GM18909 (cell line): ENCODE measurements around the gene CCNL2.

ENCODE experiments used
- ATAC-seq: cut with Tn5 transposase; IDR thresholded peaks from one replicate; pipeline ENCODE4 v1.9.1; 2021; ENCODE audit warnings: mild to moderate bottlenecking; ENCODE audit not compliant: unreplicated experiment, poor library complexity

The CCNL2 gene

DNA sequence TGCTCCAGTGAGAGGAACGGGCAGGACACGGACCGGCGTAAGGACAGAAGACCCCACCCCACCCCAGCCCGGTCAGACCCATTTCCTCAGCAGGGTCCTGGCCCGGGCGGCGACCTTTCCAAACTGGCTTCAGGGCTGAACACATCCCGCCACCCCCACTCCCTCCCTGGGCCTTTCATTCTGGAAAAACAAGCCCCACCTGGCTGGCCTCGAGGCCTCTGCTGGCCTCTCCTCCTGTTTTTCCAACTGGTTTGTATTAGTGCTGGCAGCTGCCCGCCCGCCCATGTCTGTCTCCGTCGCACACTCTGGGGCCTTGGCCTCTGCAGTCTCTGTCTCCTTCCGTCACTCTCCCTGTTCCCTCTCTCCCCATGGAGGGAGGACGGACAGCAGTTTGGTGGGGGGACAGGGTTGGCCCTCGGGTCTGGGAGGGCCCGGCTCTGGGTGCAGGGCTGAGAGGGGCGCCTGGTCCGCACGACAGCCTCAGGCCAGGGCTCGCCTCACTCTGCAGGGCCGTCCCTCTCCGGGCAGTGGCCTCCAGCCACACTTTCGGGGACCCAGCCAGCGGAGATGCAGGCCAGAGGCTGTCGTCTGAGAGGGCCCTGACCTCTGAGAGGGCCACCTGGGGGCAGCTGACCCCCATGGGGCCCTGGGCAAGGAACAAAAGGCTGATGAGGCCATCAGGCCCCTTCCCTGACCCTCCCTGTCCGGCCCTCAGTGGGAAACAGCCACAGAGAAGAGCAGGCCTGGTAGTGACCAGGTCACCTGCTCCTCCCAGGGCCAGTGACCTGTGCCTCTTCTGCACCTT is 39.3 kb downstream of the CCNL2 start:
- no peak for ATAC-seq

DNA sequence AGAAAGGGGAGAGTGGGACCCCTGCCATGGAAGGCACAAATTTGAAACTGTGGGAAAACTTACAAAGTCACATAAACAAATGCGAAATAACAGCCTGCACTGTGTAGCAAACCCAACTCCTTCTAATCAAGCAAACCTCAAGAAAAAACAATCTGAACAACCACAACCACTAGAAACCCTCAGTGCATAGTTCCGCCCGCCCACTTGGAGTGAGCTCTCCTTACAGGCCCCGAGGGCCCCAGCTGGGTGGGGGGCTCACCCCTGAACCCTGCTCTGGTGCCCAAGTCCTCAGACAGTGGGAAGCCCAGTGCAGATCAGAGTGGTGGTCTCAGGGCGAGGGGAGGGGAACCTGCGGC is 39.8 kb downstream of the CCNL2 start:
- no peak for ATAC-seq

DNA sequence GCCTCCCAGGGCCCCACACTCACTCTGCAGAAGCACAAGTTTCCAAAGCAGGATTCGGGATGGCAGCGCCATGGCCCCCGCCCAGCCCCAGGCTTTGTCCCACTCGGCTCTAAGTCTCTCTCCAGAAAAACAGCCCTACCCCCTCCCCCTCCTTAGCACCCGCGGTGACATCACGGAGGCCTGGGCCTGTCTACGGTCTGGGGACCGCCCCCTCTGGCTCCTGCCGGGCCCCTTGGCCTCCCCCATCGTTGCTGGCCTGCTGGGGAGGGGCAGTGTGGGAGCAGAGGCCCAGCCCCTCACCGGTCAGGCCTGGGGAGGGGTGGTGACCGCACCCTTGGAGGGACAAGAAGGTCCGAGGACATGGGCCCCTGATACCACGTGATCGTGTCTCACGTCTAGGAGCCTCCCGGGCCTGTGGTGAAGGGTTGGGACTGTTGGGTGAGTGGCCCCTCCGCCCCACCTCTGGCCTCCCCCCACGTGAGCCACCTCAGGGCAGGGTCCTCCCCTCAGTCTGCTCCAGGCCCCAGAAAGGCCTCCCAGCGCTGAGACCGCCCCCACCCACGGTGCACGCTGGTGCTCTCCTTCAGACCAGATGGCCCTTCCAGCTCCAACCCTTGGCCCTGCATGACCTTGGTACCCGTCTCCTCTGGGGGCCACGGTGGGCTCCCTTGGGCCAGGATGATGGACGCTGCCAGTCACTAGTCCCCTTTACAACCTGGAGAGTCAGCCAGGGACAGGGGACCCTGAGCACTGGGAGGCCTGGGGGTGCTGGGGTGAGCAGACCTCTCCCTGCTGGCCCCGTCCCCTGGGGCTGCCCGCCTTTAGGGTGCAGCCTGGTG is 40.5 kb downstream of the CCNL2 start, which contains the start of gene MXRA8:
MXRA8 (minus strand) TSS at position 123 of the 839 bp plus-strand sequence; CDS start at position 72, 51 bp downstream.
- no peak for ATAC-seq

DNA sequence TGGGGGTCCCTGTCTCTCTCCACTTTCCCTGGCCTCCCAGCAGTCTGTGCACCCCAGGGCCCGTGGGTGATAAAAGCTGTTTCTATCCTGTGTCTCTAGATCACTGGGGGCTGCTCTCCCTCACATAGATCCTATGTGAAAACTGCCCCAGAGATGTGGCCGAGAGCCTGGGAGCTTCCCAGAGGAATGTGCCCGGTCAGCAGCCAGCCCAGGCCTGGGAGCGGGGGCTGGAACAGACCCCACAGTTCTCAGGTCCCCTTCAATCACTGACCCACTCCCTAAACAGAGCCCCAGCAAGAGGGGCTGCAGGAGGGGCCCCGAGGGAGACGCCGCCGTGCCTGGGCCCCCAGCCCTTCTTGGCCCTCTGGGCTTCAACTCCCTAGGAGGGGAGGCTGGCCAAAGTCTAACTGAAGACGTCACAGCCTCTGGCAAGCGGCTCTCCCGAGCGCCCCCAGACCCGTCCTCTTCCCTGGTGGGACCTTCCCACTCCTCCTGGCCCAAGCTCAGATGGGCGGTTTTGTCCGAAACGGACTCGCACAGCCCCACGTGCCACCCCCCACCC is 41.2 kb downstream of the CCNL2 start:
- ATAC-seq, result no peak

DNA sequence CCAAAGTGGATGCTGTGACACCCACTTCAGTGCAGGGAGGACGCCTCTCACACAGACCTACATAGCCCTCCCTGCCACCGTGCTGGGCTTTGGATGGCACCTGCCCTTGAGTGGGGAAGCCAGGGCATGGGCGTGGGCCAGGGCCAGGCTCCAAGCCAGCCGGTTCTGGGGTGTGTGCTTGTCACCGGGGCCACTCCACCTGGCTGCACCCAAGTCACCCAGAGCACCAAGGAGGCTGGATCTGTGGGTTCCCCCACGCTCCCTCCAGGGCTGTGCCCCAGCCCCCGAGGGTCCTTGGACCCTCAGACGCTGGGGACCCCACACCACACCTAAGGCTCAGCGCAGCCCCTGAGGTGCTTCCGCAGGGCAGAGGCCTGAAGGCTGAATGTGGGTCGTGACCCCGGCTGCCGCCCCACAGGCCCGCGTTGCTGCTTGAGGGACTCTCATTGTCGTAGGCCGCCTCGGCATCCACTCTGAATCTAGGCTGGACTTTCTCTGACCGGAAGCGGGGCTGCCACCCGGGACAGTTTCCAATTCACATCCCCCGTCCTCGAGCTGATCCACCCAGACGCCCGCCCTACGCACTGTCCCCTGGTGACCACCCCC is 42.2 kb downstream of the CCNL2 start:
- ATAC-seq, result no peak

DNA sequence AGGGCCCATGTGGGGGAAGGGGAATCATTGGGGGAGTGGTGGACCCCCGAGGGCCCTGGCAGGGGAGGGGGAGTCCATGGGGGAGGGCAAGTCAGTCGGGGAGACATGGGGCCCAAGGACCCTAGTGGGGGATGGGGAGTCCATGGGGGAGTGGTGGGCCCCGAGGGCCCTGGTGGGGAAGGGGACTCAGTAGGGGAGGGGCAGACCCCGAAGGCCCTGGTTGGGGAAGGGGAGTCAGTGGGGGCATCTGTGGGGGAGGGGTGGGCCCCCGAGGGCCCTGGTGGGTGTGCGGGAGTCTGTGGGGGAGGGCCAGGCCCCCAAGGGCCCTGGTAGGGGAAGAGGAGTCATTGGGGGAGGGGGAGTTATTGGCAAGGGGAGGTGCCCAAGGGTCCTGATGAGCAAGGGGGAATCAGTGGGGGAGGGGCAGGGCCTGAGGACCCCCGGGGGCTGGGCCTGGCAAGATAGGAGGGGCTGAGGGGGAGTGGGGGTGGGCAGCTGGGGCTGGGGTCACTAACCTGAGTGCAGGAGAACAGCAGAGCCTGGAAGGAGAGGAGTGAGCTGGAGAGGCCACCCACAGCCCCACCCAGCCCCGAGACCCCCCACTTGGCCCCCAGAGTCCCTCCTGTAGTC is 42.9 kb downstream of the CCNL2 start:
- no peak for ATAC-seq

DNA sequence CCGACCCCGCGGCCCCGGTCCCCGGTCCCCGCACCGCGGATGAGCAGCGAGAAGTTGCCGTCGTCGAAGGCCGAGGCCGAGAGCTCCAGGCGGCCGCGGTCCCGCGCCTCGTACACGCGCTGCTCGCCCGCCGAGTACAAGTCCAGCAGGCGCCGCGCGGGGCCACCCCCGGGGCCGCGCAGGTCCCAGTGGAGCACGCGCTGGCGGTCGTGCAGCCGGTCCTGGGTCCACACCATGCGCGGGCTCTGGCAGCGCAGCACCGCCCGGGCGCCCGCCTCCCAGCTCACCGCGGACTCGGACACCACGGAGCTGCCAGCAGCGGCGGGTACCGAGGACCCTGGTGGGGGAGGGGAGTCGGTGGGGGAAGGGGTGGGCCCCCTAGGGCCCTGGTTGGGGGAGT is 43.7 kb downstream of the CCNL2 start:
- ATAC-seq, result no peak

DNA sequence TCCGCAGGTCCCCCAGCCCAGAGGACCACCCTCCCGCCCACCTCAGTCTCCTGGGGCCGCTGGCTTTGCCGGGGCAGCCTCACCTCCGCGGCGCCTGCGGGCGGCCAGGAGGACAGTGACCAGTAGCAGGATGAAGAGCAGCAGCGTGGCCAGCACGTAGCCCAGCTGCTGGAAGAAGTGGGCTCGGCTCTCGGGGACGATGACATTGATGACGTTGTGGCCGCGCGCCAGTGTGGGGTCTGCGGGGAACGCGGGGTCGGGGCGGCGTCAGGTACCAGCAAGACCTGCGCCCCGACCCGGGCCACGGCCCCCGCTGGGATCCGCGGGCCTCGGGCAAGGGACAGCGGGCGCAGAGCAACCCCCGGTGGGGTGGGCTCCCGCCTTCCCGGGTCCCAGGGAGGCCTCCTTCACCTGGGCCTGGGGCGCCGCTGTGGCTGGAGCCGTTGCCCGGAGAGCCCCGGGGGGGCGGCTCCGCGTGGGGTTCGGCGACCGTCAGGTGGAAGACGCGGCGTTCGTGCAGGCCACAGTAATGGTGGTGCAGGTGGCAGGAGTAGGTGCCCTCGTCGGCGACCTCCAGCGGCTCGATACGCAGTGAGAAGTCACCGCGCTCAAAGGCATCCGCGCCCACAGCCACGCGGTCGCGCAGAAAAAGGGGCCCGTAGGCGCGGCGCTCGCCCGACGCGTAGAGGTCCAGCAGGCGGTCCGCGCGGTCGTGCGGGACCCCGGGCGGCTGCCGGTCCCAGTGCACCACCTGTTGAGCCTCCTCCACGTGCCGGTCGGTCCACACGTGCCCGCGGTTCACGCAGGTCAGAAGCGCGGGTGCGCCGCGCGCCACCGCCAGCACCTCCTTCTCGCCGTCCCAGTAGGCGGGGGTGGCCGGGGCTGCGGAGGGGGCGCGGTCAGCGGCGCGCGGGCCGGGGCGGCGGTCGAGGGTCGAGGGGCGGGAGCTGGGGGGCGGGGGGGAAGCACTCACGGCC is 44.6 kb downstream of the CCNL2 start:
- ATAC-seq, result no peak

DNA sequence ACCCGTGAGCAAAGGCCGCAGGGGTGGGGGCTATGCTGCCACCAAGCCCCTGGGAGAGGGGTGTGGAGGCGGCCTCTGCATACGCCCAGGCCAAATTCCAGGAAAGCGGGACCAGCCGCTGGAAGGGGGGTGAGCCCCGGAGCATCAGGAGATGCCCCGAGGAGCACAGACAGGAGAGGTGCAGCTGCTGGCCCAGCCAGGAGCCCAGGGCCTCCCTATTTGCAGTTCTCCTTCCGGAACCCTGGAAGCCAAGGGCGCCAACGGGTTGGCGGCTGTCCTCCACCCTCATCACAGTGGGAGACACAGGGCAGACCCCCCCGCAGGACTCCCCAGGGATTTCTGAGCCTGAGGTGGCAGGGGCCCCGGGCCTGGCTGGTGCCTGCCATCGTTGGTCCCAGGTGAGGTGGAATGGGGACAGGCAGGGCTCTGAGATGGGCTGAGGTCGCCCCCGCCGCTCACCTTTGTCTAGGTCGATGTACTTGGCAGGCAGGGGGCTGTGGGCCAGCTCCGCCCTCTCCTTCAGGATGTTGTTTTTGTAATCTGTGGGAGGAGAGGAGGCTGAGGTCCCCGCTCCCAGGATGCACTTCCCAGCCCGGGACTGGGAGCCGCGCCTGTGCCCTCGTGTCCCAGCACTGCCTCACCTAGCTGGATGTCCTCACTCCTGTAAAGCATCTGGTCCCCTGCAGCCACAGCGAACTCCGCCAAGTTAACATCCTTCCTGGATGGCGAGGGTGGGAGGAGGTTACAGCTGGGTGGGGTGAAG is 45.6 kb downstream of the CCNL2 start:
- ATAC-seq, result no peak

DNA sequence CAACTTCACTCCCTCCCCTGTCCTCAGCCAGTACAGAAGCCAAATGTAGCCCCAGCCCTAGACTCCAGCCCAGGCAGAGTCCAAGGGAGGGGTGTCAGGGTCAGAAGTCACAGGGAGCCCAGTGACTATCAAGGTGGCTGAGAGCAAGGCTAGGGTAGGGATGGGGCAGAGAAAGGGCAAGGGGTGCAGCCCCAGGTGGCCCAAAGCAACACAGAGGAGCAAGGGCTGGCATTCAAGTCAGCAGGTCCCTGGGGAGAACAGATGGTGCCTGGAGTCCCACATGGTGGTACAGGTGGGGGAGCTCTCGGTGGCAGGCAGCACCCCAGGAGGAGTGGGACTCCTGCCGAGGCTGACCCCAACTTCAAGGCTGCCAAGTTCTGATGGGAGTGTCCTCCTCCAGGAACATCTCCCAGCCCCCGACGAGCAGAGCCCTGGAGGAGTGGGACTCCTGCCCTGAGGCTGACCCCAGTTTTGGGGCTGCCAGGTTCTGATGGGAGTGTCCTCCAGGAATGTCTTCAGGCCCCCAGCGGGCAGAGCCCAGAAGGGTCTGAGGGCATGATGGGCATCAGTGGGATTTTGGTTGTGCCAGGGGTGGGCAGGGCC is 46.2 kb downstream of the CCNL2 start:
- ATAC-seq, result no peak

DNA sequence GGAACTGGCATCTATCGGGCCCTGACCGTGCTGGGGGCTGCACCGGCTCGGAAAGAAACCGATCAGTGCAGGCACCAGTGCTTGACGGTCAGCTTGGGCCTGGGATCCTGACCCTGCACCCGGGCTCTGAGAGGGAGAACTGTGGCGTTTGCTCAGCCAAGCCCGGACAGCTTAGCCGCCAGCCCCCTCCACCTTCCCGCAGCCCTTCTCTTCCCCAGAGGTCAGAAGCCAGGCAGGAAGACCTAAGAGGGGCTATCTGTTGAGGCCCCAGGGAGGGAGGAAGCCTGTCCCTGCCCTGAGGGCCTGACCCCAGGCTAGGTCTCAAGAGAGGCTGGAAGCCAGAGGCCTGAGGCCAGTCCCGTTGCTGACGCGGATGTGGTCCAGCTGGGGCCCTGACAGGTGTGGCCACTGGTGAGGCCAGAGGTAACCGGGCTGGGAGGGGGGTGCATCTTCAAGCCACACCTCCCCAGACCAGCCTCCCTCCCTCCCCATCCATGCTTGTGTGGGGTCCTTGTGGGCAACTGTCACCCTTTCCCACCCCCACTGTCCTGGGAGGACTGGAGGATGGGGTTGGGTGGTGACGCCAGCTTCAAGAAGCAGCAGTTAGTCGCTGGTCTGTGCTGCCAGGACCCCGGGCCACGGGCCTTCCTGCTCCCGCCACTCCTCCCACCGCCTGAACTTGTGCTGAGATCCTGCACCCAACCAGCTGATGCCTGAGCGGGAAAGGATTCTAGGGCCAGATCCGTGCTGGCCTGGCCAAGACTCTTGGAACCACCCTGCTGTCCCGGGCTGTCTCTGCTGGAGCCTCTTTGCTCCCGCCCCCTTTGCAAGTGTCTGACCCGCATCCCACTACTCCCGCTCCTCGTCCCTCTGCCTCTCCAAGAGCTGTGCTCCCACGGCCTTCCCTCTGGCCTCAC is 47.4 kb downstream of the CCNL2 start:
- no peak for ATAC-seq

DNA sequence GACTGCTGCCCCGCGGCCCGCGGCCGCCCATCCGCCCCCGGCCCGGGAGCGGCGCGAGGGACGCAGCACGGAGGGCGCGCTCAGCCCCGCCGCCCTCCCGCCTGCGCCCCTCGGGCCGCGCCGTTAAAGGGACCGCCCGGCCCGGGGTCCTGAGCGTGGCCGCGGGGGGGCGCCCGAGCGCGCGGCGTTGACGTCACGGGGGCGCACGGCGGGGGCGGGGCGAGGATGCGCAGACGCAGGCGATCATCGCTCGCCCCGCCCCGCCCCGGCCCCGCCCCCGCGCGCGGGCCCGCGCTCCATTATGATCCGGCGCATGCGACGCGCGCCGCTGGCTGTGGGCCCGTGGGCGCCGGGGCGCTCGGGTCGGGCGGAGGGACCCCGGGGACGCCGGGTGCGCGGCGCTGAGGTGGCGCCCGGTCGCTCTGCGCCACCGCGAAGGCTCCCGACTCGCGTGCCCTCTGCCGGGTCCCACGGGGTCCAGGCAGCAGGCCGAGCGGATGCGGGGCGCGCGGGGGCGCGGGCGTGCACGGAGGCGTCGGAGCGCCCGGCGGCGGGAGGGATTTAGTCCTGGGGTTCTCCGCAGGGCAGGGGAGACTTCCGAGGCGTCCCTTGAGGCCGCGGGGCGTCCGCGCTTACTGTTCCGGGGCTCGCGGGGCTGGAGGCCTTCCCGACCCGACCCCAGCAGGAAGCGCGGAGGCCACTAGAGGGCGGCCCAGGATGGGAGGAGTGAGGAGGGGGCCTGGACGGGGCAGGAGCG is 49.7 kb downstream of the CCNL2 start, which contains the start of gene DVL1:
DVL1 (minus strand) TSS at position 163 of the 757 bp plus-strand sequence. CDS start 353 bp downstream, outside the sequence.
- peak; percentile 61 for ATAC-seq

DNA sequence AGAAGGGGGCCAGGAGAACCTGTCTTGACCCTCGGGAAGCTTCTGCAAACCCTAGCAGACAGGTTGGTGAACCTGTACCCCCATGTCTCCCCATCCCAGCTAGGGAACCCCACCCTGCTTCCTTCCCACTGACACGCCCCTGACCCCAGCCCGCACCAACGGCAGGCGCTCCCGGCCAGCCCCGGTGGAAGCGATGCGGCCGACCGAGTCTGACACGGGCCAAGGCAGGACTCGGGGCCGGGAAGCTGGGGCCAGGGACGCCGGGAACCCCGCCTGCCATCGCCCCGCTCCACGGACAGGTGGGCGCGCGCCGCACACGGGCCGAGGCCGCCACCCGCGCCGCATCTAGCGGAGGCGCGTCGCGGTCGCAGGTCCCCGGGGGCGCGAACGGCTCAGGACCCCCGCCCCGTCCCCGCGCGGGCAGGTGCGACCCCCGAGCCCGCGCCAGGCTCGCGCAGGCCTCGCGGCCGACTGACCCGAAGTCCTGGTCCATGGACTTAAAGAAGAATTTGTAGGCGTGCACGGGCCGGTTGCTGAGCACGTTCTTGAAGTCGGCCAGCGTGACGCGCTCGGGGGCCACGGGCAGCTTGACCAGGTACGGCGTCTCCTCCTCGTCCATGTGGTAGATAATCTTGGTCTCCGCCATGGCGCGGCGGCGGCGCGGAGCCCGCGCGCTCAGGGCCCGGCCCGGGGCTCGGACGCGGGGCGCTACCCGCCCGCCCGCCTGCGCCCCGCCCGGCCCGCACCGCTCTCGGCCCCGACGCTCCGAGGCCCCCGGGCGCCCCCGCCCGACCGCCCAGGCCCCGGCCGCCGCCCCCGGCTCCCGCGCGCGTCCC is 50.5 kb downstream of the CCNL2 start:
- ATAC-seq, result peak; percentile 30

DNA sequence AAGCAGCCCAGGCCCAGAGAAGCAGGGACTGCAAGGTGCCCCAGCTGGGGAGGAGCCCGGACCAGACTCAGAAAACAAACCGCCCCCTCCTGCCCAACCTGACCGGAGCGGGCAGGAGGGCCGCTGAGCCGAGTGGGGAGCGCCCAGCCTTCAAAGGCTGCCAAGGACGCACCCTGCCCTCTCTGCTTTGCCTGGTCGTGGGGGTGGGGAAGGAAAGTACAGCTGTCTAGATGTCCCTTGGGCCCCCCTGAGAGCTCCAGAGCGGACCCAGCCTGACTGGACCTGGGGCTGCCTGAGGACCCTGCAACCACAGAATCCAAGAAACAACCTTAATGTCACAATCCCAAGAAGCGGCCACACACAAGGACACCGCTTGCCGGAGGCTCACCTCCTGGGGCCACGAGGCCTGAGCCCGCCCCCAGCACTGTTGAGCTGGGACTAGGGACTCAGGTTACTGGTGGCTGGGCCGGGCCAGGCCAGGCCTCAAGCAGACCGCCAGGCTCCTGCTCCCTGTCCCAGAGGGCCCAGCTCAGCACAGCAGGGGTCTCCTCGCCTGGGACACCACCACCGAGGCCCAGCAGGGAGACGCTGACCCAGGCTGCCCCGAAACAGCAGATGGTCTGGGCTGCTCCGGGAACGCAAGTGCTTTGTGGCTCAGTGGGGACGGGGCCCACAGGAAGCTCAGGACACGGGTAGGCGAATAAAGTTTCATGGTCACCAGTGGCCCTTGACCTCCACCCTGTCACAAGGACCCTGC is 51.3 kb downstream of the CCNL2 start:
- ATAC-seq, result no peak
